ENCODE data around the gene PPFIA2. TPM values are rescaled to one million over a fixed set of nuclear protein-coding genes. Genes with fewer than 3 reads are reported as not detected.

PPFIA2 gene
- total and polyA plus RNA-seq, 10 of the 15 experiments (the other 5 are each of a cell fraction or from before 2014, with no cell fraction given): 0.06 to 0.39 (median 0.18) TPM; not detected in 6

GRCh38 chr12:81570234-81570633 is 188.9 kb downstream of the PPFIA2 start:
- Histone ChIP-seq H3K9ac (ENCODE audit: control insufficient read depth, insufficient read depth, low read length) (no peak overlapping the region), H2AFZ (ENCODE audit: control insufficient read depth, low read depth, low read length) (no peak overlapping the region), H3K27ac (ENCODE audit: control insufficient read depth, insufficient read depth) (no peak overlapping the region), H3K9me3 (replicated peaks; ENCODE audit: control insufficient read depth, insufficient read depth, low read length) (no peaks in the 10 kb centered on the region), H3K36me3 (ENCODE audit: control insufficient read depth in 2 of 2, insufficient read depth in 2 of 2, low read length in 1 of 2) (no peaks in the 10 kb centered on the region), H3K79me2 (ENCODE audit: control insufficient read depth, insufficient read depth, low read length) (no peaks in the 10 kb centered on the region), H3K4me2 (ENCODE audit: control insufficient read depth, insufficient read depth) (no peak overlapping the region), H3K4me1 (ENCODE audit: control insufficient read depth, insufficient read depth, low read length) (no peaks in the 10 kb centered on the region), H3K4me3 (no peak overlapping the region), H3K27me3 (replicated peaks in 1 of 2; ENCODE audit: control insufficient read depth in 2 of 2, insufficient read depth in 2 of 2, low read length in 1 of 2) (no peaks in the 10 kb centered on the region), H4K20me1 (ENCODE audit: control insufficient read depth, insufficient read depth) (no peaks in the 10 kb centered on the region)
- no TSS peak for BruUV-seq (replicated peaks)
- POLR2A ChIA-PET: no interaction called here
- ATAC-seq (no peak), DNase-seq (ENCODE audit: low read depth, low spot score) (no peak), FAIRE-seq (no peak)
- in situ Hi-C loops (cut with MboI): no loop called here
- SMC1A ChIA-PET (ENCODE audit: uncharacterized antibody, unreplicated experiment): interaction anchor here (0.8 kb wide), 1 partner anchor 9 kb away, joined by 3 read pairs; no protein-coding TSS in a partner anchor
- no peak for TF ChIP-seq SREBF1 (IDR thresholded peaks at IDR 0.05; ENCODE audit: low read length)
- no peak for TF ChIP-seq HDAC2 (IDR thresholded peaks at IDR 0.05)
- TF ChIP-seq, protein P1, sequence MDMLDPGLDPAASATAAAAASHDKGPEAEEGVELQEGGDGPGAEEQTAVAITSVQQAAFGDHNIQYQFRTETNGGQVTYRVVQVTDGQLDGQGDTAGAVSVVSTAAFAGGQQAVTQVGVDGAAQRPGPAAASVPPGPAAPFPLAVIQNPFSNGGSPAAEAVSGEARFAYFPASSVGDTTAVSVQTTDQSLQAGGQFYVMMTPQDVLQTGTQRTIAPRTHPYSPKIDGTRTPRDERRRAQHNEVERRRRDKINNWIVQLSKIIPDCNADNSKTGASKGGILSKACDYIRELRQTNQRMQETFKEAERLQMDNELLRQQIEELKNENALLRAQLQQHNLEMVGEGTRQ (IDR thresholded peaks at IDR 0.05; ENCODE audit: borderline replicate concordance, low read depth, low read length): no peak
- RAD21 ChIA-PET (ENCODE audit: unreplicated experiment): no interaction called here
- CTCF ChIA-PET: no interaction called here
- WGBS (ENCODE audit: insufficient coverage, insufficient replicate concordance, low lambda C conversion rate, missing lambda C conversion rate): 0% methylated on average over 2 of the region's 2 CpGs
- intact Hi-C loops (cut with micrococcal nuclease; ENCODE audit: unreplicated experiment): no loop called here

DNA sequence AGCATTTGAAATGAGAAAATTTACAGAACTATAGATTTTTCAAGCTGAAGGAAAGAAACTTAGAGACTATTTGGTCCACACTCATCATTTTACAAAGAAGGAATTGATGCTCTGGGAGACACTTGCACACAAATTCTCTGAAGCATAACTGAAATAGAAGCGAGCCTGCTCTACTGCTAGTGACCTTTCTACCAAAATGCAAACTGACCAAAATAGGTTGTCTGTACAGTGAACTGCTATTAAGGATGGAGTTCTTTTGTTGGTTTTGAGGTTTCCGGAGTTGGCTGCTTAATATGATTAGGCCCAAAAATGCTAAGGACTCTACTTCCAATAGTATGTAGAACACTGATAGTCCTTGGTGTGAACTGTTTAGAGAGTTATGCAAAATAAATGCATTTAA is 194.9 kb downstream of the PPFIA2 start:
- no peak overlapping the region for H3K9ac ChIP-seq (ENCODE audit: control insufficient read depth, insufficient read depth, low read length)
- H3K4me1 ChIP-seq (ENCODE audit: control insufficient read depth, insufficient read depth, low read length): no peaks in the 10 kb centered on the region
- intact Hi-C loops (cut with micrococcal nuclease; ENCODE audit: unreplicated experiment): no loop called here
- POLR2A ChIA-PET: no interaction called here
- no peaks in the 10 kb centered on the region for H4K20me1 ChIP-seq (ENCODE audit: control insufficient read depth, insufficient read depth)
- H3K79me2 ChIP-seq (ENCODE audit: control insufficient read depth, insufficient read depth, low read length): no peaks in the 10 kb centered on the region
- H3K36me3 ChIP-seq (ENCODE audit: control insufficient read depth in 2 of 2, insufficient read depth in 2 of 2, low read length in 1 of 2): no peaks in the 10 kb centered on the region
- no peaks in the 10 kb centered on the region for H3K27me3 ChIP-seq (replicated peaks in 1 of 2; ENCODE audit: control insufficient read depth in 2 of 2, insufficient read depth in 2 of 2, low read length in 1 of 2)
- no peaks in the 10 kb centered on the region for H3K9me3 ChIP-seq (replicated peaks; ENCODE audit: control insufficient read depth, insufficient read depth, low read length)
- H2AFZ ChIP-seq (ENCODE audit: control insufficient read depth, low read depth, low read length): no peak overlapping the region
- no peak overlapping the region for H3K27ac ChIP-seq (ENCODE audit: control insufficient read depth, insufficient read depth)
- no TSS peak for BruUV-seq (replicated peaks)
- RAD21 ChIA-PET (ENCODE audit: unreplicated experiment): no interaction called here
- no peak overlapping the region for H3K4me2 ChIP-seq (ENCODE audit: control insufficient read depth, insufficient read depth)
- 44% methylated on average over 2 of the region's 2 CpGs for WGBS (ENCODE audit: insufficient coverage, insufficient replicate concordance, low lambda C conversion rate, missing lambda C conversion rate)
- ATAC-seq: no peak
- no peak for FAIRE-seq
- DNase-seq (ENCODE audit: low read depth, low spot score): no peak
- in situ Hi-C loops (cut with MboI): no loop called here
- CTCF ChIA-PET: no interaction called here
- SMC1A ChIA-PET (ENCODE audit: uncharacterized antibody, unreplicated experiment): no interaction called here
- no peak overlapping the region for H3K4me3 ChIP-seq
- TF ChIP-seq, protein P2, sequence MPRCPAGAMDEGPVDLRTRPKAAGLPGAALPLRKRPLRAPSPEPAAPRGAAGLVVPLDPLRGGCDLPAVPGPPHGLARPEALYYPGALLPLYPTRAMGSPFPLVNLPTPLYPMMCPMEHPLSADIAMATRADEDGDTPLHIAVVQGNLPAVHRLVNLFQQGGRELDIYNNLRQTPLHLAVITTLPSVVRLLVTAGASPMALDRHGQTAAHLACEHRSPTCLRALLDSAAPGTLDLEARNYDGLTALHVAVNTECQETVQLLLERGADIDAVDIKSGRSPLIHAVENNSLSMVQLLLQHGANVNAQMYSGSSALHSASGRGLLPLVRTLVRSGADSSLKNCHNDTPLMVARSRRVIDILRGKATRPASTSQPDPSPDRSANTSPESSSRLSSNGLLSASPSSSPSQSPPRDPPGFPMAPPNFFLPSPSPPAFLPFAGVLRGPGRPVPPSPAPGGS (IDR thresholded peaks at IDR 0.05; ENCODE audit: borderline replicate concordance, insufficient read depth, low read depth, low read length, poor library complexity, severe bottlenecking): no peak
- TF ChIP-seq RFX5 (IDR thresholded peaks at IDR 0.05; ENCODE audit: low read depth, low read length): no peak
- TF ChIP-seq LARP7 (IDR thresholded peaks at IDR 0.05): no peak
- TF ChIP-seq ZBTB11 (CRISPR knock-in tag; IDR thresholded peaks at IDR 0.05): no peak
- no peak for TF ChIP-seq NRF1 (conservative IDR thresholded peaks at IDR 0.05; ENCODE audit: low read depth, low read length)
- TF ChIP-seq BRCA1 (IDR thresholded peaks at IDR 0.05; ENCODE audit: low read depth, low read length): no peak
- no peak for TF ChIP-seq NFYB (IDR thresholded peaks at IDR 0.05; ENCODE audit: insufficient read depth, low read depth, low read length)
- TF ChIP-seq EP300 (IDR thresholded peaks at IDR 0.05; ENCODE audit: borderline replicate concordance in 1 of 2, control insufficient read depth in 1 of 2, low read depth in 2 of 2, low read length in 2 of 2): no peak
- TF ChIP-seq POLR2AphosphoS2 (IDR thresholded peaks at IDR 0.05; ENCODE audit: low read depth, low read length): no peak

All from GM12878 (cell line).